ENCODE data around the gene C10orf90. TPM values are rescaled to one million over a fixed set of nuclear protein-coding genes. Genes with fewer than 3 reads are reported as not detected.

Gene C10orf90
- total RNA-seq, 1 donor from 2014 or later = 0.41 TPM

DNA sequence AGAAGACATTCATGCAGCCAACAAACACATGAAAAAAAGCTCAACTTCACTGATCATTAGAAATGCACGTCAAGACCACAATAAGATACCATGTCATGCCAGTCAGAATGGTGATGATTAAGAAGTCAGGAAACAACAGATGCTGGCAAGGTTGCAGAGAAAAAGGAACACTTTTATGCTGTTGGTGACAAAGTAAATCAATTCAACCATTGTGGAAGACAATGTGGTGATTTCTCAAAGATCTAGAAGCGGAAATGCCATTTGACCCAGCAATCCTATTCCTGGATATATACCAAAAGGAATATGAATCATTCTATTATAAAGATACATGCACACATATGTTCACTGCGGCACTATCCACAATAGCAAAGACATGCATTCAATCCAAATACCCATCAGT, 77.6 kb downstream of the C10orf90 start:
- FAIRE-seq (no peak), DNase-seq (ENCODE audit: low spot score in 2 of 2) (no peak)

DNA sequence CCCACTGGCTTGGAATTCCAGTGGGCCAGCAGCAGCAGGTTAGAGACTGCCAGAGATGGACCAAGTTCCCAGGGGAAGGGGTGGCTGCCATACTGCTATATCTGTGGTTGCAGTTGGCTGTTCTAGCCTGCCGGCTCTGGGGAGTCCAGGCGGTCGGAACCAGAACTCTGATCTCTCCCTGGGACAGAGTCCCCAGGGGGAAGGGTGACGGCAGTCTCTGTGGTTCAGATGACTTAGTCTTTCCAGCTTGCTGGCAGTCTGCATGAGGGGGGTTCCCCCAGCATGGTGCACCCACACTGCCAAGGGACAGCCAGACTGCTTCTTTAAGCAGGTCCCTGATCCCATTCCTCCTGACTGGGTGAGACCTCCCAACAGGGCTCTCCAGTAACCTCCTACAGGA, 82.5 kb downstream of the C10orf90 start:
- DNase-seq (ENCODE audit: low spot score in 2 of 2) (no peak), FAIRE-seq (no peak)

DNA sequence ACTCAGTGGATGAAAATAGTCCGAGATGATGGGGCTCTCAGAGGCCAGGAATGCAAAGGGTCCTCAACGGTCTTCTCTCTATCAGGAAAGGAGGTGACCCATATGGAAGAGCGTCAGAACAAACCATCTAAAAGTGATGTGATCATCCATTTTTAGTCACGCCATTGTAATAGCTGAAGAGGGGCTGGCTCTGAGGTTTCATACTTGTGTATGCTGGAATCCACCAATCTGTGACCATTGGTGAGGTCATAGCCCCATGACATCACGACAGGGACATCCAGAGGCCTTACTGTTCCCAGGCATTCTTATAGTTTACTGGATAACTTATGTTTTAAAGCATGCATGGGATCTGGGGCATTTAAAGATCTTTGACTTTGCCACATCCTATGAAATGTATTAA, 83.6 kb downstream of the C10orf90 start:
- DNase-seq (ENCODE audit: low spot score in 2 of 2) (no peak), FAIRE-seq (no peak)

DNA sequence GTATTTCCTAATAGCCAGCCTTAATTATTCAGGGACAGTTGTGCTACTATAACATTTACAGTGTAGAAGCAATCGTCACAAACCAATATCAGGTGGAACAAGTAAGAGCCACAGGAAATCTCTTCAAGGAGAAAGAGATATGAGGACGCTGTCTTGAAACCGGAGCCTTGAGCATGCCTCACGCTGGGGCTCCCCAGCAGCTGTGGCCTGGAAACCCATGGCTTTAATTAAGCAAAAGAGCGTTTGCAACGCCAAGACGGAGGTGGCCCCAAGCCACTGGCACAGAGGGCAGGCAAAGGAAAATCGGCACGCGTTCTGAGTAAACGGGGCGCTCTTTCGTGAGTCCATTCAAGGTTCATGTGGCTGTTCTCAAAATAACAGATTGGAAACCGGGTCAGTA, 84.4 kb downstream of the C10orf90 start:
- no peak for FAIRE-seq

DNA sequence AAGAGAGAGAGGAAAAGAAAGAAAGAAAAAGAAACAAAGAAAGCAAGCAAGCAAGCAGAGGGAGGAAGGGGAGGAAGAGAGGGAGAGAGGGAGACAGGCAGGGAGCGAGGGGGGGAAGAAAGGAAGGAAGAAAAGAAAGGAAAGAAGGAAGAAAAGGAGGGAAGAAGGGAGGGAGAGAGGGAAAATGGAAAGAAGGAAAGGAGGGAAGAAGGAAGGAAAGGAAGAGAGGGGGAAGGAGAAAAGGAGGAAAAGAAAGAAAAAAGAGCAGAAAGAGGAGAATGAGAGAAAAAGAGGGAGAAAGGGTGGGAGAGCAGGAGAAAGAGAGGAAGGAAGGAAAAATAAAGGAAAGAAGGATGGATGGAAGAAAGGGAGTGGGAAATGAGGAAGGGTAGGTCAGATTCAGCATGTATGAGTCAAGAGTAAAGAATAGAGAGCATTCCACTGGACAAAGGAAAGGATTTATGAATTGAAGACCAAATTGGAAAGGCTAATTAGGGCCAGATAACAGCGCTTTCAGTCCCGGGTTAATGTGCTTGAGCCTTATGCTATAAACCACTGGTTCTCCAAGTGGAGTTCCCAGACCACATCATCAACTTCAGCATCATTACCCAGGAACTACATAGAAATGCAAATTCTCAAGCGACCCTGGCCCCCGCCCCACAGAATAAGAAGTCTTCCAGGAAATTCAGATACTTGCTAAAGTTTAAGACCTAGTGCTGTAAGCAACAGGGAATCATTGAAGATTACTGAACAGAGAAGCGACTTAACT, 85.1 kb downstream of the C10orf90 start:
- FAIRE-seq (no peak), DNase-seq (ENCODE audit: low spot score in 2 of 2) (no peak)

More for the DNA sequence above, 84.4 kb downstream of the C10orf90 start:
- no peak for DNase-seq (ENCODE audit: low spot score in 2 of 2)

DNA sequence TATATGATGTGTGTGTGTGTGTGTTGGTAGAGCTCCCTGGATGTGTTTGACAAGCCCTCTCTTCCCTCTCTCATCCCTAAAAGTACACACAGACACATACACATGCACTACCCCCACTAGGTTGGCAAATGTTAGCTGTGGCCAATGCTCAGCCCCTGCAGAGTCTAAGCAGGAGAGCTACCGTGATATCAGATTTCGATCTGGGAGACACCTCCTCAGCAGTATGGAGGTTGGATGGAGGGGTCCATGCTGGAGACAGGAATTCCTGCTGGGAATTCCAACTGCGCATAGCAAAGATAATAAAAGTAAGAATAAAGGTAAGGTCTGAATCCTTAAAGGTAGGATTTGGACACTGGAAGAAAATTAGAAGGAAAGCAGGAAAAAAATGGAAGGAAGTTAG, 85.7 kb downstream of the C10orf90 start:
- FAIRE-seq (no peak), DNase-seq (ENCODE audit: low spot score in 2 of 2) (no peak)

DNA sequence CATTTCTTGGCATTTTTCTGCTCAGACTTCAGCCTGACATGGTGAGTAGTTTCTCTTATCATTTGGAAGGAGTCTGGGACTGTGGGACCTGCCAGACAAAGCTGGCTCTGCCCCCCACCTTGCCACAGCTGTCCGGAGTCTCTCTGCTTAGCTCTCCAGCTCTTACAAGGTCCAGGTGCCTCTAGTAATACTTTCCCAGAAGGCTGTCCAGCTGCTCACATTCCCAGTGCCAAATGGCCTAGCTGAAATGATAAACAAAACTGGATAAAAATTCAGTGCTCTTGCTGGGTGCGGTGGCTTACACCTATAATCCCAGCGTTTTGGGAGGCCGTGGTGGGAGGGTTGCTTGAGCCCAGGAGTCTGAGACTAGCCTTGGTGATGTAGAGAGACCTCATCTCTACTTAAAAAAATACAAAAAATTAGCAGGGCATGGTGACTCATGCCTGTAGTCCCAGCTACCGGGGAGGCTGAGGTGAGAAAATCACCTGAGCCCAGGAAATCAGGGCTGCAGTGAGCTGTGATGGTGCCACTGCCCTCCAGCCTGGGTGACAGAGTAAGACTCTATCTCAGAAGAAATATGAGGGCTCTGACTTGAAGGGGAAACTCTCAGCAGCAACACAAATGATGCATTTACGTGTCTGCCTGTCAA, 86.8 kb downstream of the C10orf90 start:
- FAIRE-seq = no peak
- DNase-seq (ENCODE audit: low spot score in 2 of 2) = no peak

DNA sequence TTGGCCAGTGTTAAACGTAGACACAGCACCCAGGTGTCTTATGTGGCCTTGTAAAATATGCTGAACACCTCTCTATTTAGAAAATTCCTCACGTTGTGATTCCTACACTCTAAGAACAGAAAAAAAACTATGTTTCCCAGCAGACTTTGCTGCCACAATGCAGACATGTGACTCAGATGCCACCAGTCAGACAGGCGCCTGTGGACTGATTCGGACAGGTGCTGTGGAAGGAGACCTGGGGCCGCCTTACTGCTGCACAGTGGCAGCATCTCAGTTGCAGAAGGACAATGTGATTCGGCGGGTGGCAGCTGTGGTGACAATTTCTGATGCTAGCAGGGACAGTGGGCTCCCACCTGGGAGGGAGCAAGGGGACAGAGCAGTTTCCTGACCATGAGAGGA, 88.8 kb downstream of the C10orf90 start:
- FAIRE-seq = no peak

DNA sequence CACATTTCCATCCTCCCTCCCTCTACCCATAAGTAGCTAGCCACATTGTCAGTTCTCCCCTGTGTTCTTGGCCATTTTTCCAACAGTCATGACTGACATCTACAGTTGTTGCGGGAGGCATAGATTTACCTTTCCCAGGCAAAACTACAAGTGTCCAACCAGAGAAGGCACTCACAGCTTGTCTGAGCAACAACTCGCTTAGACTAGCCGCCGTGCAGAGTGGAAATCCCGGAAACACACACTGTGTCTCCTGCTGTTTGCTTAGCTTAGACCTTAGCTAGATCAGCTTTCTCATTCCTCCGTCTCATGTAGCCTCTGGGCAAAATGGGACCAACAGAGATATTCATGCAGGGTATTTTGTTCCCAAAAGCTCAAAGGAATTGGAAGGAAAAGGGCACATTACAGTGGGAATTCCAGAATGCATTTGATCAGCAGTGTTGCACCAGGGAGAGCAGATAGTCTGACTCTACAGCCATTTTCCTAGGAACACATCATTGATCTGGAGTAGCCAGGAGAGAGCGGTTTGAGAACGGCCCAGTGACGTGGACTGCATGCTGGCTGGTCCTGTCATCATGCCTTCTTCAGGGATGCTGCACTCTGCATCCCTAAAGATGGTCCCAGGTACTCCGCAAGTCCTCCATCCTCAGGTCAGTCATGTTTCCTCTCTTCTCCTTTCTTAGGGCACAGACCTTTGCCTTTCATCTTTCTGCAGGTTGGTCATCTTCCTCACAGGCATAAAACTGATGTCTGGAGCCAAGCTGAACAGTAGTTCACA, 89.4 kb downstream of the C10orf90 start:
- FAIRE-seq (no peak), DNase-seq (ENCODE audit: low spot score in 2 of 2) (no peak)

More for the DNA sequence above, 88.8 kb downstream of the C10orf90 start:
- no peak for DNase-seq (ENCODE audit: low spot score in 2 of 2)

DNA sequence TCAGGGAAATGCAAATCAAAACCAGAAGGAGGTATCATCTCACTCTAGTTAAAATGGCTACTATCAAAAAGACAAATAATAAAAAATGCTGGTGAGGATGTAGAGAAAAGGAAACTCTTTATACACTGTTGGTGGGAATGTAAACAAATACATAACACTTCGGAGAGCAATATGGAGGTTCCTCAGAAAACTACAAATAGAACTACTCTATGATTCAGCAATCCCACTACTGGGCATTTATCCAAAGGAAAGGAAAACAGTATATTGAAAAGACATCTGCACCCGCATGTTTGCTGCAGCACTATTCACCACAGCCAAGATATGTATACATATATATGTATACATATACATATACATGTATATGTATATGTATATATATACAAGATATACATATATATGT, 94.2 kb downstream of the C10orf90 start:
- FAIRE-seq = no peak
- DNase-seq (ENCODE audit: low spot score in 2 of 2) = no peak

DNA sequence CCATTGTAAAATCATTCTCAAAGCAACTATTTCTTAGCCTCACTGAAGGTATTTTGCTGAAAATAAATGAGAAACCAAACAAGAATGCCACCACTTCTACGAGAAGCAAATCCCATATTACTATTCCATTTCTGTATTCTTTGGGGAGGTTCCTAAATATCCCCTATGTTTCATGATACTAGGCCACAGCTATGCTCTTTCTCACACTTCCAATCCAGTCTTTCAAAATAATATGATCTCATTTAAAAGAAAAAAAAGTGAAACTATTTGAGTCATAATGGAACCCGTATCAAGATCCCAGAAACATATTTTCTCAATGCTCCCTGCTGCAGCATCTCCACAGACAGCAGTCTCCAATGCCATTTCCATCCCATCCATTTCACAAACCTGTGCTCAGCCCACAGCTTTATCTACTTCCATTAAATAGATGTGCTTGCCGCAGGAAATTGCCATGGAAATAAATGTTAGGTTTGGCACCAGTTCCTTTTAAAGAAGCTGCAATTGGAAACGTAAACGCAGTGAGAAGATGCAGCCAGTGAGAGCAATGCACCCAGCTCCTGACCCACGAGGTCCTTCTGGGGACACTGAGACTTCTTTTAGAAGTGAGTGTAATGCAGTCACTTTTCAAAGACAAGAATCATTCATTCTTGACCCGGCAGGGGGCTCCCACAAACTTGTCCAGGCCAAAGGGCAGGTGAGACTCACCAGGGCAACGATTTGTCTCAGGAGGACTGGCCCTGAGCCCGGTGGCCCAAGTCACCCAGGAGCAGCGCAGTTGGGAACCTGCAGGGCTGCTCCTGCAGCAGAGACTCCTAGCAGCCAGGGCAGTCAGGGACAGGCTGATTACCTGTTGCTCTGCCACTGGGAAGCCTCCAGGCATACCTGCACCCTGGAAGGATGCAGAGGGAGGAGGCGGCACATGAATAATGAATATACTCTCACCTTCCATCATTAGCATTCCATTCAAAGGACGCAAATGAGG, 99.6 kb downstream of the C10orf90 start:
- FAIRE-seq = no peak
- DNase-seq (ENCODE audit: low spot score in 2 of 2) = no peak

DNA sequence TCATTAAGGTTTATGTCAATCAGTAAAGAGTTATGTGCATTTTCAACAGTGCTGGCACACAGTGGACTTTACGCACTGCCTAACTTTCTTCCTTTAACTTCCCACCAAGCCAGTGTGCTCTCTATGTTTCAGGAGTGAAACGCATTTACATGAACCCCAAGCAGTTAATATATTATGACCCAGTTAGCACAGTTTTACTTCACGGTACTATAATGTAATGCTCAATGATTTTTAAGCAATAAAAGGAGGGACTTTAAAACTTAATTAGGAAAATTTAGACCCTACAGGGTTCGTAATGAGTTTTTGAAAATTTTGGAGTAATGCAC, 100.3 kb downstream of the C10orf90 start:
- FAIRE-seq (no peak), DNase-seq (ENCODE audit: low spot score in 2 of 2) (no peak)

DNA sequence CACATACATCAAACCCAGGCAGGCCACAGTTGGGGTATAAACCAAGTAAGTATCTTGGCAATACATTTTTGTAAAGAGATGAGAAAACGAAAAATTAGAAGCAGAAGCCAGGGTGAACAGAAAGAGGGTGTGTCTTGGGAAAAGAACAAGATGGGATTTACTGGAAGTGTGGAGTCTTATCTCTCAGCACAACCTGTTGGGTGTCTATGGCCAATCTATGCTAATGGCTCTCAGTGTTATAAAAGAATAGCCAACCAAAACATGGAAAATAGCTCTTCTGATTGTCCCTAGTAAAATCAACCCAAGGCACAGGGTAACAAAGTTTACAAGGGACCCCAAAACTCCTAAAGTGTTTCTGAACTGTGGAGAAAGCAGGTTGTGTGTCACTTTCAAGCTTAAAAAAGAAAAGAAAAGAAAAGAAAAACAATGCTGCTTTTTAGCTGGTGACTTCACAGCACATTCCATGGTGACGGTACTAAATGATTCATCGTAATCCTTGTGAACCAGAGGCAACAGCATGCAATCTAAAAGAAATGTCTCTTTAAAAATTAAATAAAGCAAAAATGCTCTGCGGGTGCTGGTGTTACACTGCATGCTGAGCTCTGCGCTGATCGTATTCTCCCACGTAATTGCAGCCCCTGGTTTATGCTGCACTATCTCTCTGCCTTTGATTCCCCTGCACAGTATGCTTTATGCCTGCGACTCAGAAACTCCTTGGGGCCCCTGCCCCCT, 100.8 kb downstream of the C10orf90 start:
- FAIRE-seq (no peak), DNase-seq (ENCODE audit: low spot score in 2 of 2) (no peak)

DNA sequence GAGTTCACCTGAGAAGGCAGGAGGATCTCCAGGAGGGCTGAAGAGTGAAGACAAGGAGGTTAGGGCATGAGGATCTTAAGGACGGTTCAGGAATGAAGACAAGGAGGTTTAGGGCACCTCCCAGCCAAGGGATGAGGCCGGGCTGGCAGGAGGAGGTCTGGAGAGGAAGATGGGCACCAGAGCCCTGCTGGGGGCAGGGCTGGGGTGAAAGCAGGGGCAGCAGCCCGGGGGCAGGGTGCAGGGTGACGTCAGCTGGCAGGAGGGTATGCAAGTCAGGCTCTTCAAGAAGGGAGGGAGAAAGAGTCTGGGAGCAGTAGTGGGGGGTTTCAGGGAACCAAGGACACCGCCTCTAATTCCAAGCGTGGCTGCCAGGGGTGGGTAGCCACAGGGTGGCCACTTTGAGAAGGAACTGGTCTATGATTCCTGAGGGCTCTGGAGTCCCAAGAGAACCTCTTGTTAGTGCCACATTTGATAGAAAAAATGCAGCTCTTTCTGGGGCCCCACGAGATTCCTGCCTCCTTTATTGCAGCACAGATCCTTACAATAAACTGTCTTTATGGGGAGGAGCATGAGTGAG, 101.6 kb downstream of the C10orf90 start:
- DNase-seq (ENCODE audit: low spot score in 2 of 2) (no peak), FAIRE-seq (no peak)

DNA sequence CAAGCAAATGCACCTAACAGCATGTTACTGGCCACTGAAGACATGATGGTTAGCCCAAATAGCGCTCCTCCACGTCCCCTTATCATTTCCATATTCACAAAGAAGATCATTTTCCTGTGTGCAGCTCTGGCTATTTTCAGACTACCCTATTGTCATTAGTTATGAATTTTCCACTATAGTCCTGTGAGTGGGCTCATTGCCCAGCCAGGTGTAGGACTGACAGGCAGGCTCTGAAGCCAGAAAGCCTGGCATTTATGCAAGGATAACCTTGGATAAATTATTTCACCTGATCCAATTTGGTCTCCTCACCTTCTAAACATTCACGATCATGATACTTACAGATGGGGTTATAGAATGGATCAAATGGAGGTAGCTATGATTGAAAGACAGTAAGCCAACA, 104.6 kb downstream of the C10orf90 start:
- no peak for FAIRE-seq

DNA sequence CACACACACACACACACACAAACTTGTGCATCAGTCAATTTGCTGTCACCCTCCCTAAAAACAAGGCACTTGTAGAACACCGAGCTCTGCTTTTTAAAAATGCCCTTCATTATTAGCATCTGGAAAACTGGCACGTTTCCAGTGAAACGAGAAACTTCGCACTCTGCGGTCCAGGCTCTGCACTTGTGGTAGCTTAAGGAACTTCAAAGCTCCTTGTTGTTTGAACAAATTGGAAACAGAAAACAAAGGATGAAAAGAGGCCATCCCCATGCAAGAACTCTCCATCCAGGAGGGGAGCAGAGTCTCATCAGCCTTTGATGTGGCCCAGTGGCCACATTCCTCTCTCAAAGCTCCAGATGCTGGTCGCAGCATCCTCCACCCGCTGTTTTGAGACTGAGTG, 105.1 kb downstream of the C10orf90 start:
- DNase-seq (ENCODE audit: low spot score in 2 of 2) = no peak
- FAIRE-seq = no peak

More for the DNA sequence above, 104.6 kb downstream of the C10orf90 start:
- no peak for DNase-seq (ENCODE audit: low spot score in 2 of 2)

DNA sequence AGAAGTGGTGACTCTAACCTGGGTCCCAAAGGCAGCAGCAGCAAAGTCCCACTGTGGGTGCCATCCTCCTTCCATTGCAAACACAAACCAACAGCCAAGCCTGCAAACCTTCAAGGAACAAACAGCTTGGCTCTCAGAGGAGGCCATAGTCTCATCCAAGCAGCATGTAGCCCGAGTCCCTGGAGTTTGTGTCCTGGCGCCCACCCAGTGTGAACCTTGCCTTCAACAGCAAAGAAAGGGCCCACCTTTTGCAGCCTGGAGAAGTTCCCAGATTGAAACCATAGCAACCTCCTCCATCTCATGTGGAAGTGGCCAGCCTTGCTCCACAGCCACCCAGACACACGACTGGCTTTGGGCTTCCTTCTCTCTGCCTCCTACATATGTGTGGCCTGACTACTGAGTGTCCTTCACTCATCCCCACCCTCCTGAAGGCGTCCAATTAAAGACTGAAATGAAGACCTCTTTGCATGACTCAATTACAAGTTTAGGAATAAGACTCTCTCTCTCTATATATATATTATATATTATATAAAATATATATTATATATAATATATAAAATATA, 106.1 kb downstream of the C10orf90 start:
- DNase-seq (ENCODE audit: low spot score in 2 of 2) (no peak), FAIRE-seq (no peak)

DNA sequence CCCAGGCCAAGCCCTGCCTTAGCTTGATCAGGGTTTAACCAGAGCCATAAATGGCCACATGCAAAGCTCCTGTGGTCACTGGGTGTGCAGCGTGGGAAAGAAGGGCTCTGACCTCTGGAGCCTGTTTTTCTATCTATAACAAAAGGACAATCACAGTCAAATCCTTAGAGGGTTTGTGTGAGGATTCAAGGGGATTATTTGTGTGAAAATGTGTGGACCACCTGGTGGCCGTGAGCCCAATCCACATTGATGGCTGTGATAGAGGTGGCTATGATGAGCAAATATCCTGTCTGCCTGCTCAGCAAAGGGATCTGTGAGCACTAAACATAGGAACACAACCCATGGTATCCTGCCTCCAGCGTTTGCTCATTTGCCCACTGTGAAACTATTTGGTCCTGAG, 107.1 kb downstream of the C10orf90 start:
- no peak for FAIRE-seq
- DNase-seq (ENCODE audit: low spot score in 2 of 2) = no peak
